Measurements from ENCODE around the gene TSPAN18.

GRCh38 chr11:44959064-44959463, 232.3 kb downstream of the TSPAN18 start:
- TF ChIP-seq CTCF (IDR thresholded peaks at IDR 0.05; ENCODE audit: low read depth, low read length, poor library complexity, severe bottlenecking) (no peak), EZH2phosphoT487 (IDR thresholded peaks at IDR 0.05; ENCODE audit: borderline replicate concordance, low read length) (no peak)

Measured in DOHH2 (cell line).